T-helper 2 cell treated with Interferon-gamma antibody and Interleukin-4, amounts not matched to agents 100 ng/mL and 5 ng/mL, for 36 hours (primary cell): ENCODE data around the gene MUC7. TPM values are rescaled to one million over a fixed set of nuclear protein-coding genes. Genes with fewer than 3 reads are reported as not detected.

Source experiments
- total RNA-seq: library from RNA; stranded (reverse); gene quantifications from 2 replicates; pipeline ENCODE4 v1.2.3, GENCODE V29; 2022

MUC7 gene
- total RNA-seq, 1 donor from 2014 or later: not detected

Other genes with a start within 250 kb of the MUC7 start
- not detected in 2 replicates for gene FDCSP, start 246.1 kb upstream of the MUC7 start, total RNA-seq
- gene CSN3, start 229.6 kb upstream of the MUC7 start, total RNA-seq: not detected in 2 replicates
- gene CABS1, start 137.2 kb upstream of the MUC7 start, total RNA-seq: not detected in 2 replicates
- not detected in 2 replicates for gene SMR3A, start 111.4 kb upstream of the MUC7 start, total RNA-seq
- not detected in 2 replicates for gene SMR3B, start 89.1 kb upstream of the MUC7 start, total RNA-seq
- not detected in 2 replicates for gene OPRPN, start 74.3 kb upstream of the MUC7 start, total RNA-seq
- gene AMTN, start 46.4 kb downstream of the MUC7 start, total RNA-seq: not detected in 2 replicates
- not detected in 2 replicates for gene AMBN, start 120.1 kb downstream of the MUC7 start, total RNA-seq
- gene ENAM, start 156.5 kb downstream of the MUC7 start, total RNA-seq: not detected in 2 replicates
- gene JCHAIN, start 194.3 kb downstream of the MUC7 start, total RNA-seq: not detected in 2 replicates
- gene UTP3, start 216.3 kb downstream of the MUC7 start, total RNA-seq: 28.8 and 30.0 TPM in 2 replicates
- gene RUFY3, start 249.8 kb downstream of the MUC7 start, total RNA-seq: 15.2 and 16.2 TPM in 2 replicates